Measurements from ENCODE around the gene SCAF4. TPM values are rescaled to one million over a fixed set of nuclear protein-coding genes. Genes with fewer than 3 reads are reported as not detected.

Gene SCAF4
- total and polyA plus RNA-seq, 3 donors from 2014 or later: 44.0 to 50.2 (median 45.3) TPM

- no peaks in the 10 kb centered on the region for H3K36me3 ChIP-seq (ENCODE audit: low read depth, missing control alignments)
- no peak overlapping the region for H3K27ac ChIP-seq
- no peak for DNase-seq
- intact Hi-C loops (cut with DNase I; ENCODE audit: low total_unique reads): no loop called here
- peaks cover 12% of the 10 kb centered on the region for H3K4me1 ChIP-seq
- H3K9me3 ChIP-seq: no peaks in the 10 kb centered on the region
- no peaks in the 10 kb centered on the region for H3K27me3 ChIP-seq
- no peak for TF ChIP-seq POLR2A (IDR thresholded peaks at IDR 0.05)
- TF ChIP-seq CTCF (IDR thresholded peaks at IDR 0.05): no peak
- 78 to 81% methylated on average over 6 of the region's 6 CpGs for WGBS, 2 donors
- H3K4me3 ChIP-seq: no peak overlapping the region
These were observed 6.6 kb downstream of the SCAF4 start for GRCh38 chr21:31725202-31725839.

- intact Hi-C loops (cut with DNase I; ENCODE audit: low total_unique reads): no loop called here
- no peak overlapping the region for H3K4me3 ChIP-seq
- WGBS, 2 donors: 65 to 74% methylated on average over 4 of the region's 4 CpGs
- DNase-seq: no peak
- peaks cover 12% of the 10 kb centered on the region for H3K4me1 ChIP-seq
- H3K27ac ChIP-seq: no peak overlapping the region
- H3K36me3 ChIP-seq (ENCODE audit: low read depth, missing control alignments): no peaks in the 10 kb centered on the region
- no peaks in the 10 kb centered on the region for H3K9me3 ChIP-seq
- TF ChIP-seq CTCF (IDR thresholded peaks at IDR 0.05) (no peak), POLR2A (IDR thresholded peaks at IDR 0.05) (no peak)
- H3K27me3 ChIP-seq: no peaks in the 10 kb centered on the region
These were observed 7.4 kb downstream of the SCAF4 start for GRCh38 chr21:31724552-31724951.

- no peaks in the 10 kb centered on the region for H3K27me3 ChIP-seq
- no peak for DNase-seq
- no peak for TF ChIP-seq POLR2A (IDR thresholded peaks at IDR 0.05)
- TF ChIP-seq CTCF (IDR thresholded peaks at IDR 0.05): no peak
- no peaks in the 10 kb centered on the region for H3K36me3 ChIP-seq (ENCODE audit: low read depth, missing control alignments)
- H3K4me3 ChIP-seq: no peak overlapping the region
- no peaks in the 10 kb centered on the region for H3K9me3 ChIP-seq
- H3K27ac ChIP-seq: no peak overlapping the region
- WGBS, 2 donors: 82 to 89% methylated on average over 4 of the region's 4 CpGs
- peaks cover 1% of the 10 kb centered on the region for H3K4me1 ChIP-seq
- intact Hi-C loops (cut with DNase I; ENCODE audit: low total_unique reads): no loop called here
These were observed 10.5 kb downstream of the SCAF4 start for GRCh38 chr21:31721381-31721780.

- WGBS, 2 donors: 87 to 88% methylated on average over 3 of the region's 3 CpGs
- Histone ChIP-seq H3K4me1 (peaks cover 7% of the 10 kb centered on the region), H3K27me3 (no peaks in the 10 kb centered on the region), H3K9me3 (no peaks in the 10 kb centered on the region), H3K36me3 (ENCODE audit: low read depth, missing control alignments) (no peaks in the 10 kb centered on the region), H3K4me3 (no peak overlapping the region), H3K27ac (no peak overlapping the region)
- no peak for TF ChIP-seq CTCF (IDR thresholded peaks at IDR 0.05)
- TF ChIP-seq POLR2A (IDR thresholded peaks at IDR 0.05): no peak
- no peak for DNase-seq
- intact Hi-C loops (cut with DNase I; ENCODE audit: low total_unique reads): no loop called here
These were observed 11.2 kb downstream of the SCAF4 start for GRCh38 chr21:31720739-31721138.

- H3K4me1 ChIP-seq: peaks cover 11% of the 10 kb centered on the region
- TF ChIP-seq CTCF (IDR thresholded peaks at IDR 0.05) (no peak), POLR2A (IDR thresholded peaks at IDR 0.05) (no peak)
- no peaks in the 10 kb centered on the region for H3K27me3 ChIP-seq
- intact Hi-C loops (cut with DNase I; ENCODE audit: low total_unique reads): no loop called here
- 45 to 59% methylated on average over 2 of the region's 2 CpGs for WGBS, 2 donors
- DNase-seq: no peak
- H3K4me3 ChIP-seq: no peak overlapping the region
- no peak overlapping the region for H3K27ac ChIP-seq
- H3K36me3 ChIP-seq (ENCODE audit: low read depth, missing control alignments): no peaks in the 10 kb centered on the region
- no peaks in the 10 kb centered on the region for H3K9me3 ChIP-seq
These were observed 11.6 kb downstream of the SCAF4 start for GRCh38 chr21:31720330-31720729.
